ENCODE data around the gene MAP2K7. TPM values are rescaled to one million over a fixed set of nuclear protein-coding genes. Genes with fewer than 3 reads are reported as not detected.
A peak's percentile ranks its signal among the peaks of the same experiment; 100 is the strongest.
"Not testable (repeated sequence)": the region's sequence is repeated elsewhere in the genome, so short reads cannot be mapped to it uniquely, and the experiment has no call there.

Gene MAP2K7
- total and polyA plus RNA-seq, 5 donors, result 23.2 to 32.6 (median 28.4) TPM

DNA sequence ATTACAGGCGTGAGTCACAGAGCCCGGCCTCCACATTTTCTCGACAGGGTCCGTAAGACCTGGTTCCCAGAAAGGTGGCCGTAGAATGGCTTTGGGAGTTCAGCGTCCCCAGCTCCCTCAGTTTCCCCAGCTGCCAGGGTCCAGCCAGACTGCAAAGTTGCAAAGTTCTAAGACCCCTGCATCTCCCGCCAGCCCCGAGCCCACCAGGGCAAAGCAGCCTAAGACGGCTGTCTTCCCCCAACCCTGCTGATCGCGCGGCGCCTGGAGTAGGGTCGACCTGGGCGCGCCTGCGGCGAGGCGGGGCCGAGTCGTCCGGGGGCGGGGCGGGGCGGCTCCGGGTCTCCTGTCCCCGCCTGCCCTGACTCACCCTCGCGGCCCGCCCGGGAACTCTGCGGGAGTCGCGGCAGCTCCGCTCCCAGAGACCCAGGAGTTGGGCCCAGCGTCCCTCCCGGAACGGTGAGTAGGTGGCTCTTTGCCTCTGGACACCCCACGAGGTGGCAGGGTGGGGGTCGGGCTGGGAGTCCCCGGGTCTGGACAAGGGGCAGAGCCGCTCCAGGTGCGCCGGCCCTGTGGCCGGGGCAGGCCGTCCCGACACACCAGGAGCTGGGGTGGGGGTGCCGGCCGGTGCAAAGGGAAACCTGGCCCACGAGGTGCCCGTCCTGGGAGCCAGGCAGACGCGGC lies 15.4 kb upstream of the MAP2K7 start, which contains the start of gene LRRC8E:
Gene LRRC8E, plus strand, starts transcription at position 366 of the 681 bp plus-strand sequence. CDS start 7,094 bp downstream, outside the sequence.
- WGBS, result 10% methylated on average over 53 of the region's 53 CpGs
- Histone ChIP-seq H3K27ac (ENCODE audit: low read length) (no peak within 1 kb of the TSS), H3K27me3 (ENCODE audit: control insufficient read depth, insufficient read depth) (no peaks in the 10 kb centered on the region), H3K4me3 (ENCODE audit: low read length) (peak within 1 kb of the TSS; percentile 38), H3K4me1 (ENCODE audit: control insufficient read depth, insufficient read depth, low read length) (no peaks in the 10 kb centered on the region), H3K9me3 (ENCODE audit: control insufficient read depth, low read length) (no peaks in the 10 kb centered on the region)
- DNase-seq, result peak in 2 of 3 donors; percentile 51 to 78
- intact Hi-C loops (cut with DNase I), result no loop called here
- peak; percentile 86 to 90 for ATAC-seq

DNA sequence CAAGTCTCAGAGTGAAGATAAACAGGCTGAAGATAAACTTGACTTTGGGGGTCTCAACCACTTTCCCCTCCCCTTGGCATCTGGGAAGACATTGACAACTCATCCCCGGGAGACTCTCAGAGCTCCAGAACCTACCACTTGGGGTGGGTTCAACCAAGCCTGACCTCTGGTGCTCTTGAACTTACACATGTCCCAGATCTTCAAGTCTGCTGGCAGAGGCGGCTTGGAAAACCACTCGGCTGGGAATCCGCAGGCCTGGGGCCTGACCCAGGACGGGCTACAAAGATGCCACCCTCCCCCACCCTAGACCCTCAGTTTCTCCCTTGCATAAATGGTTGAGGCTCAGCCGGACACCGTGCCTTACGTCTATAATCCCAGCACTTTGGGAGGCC lies 14.9 kb upstream of the MAP2K7 start:
- 79% methylated on average over 8 of the region's 8 CpGs for WGBS
- H3K4me1 ChIP-seq (ENCODE audit: control insufficient read depth, insufficient read depth, low read length), result no peaks in the 10 kb centered on the region
- H3K9me3 ChIP-seq (ENCODE audit: control insufficient read depth, low read length), result no peaks in the 10 kb centered on the region
- peak overlapping the region; percentile 38 for H3K4me3 ChIP-seq (ENCODE audit: low read length)
- intact Hi-C loops (cut with DNase I), result no loop called here
- DNase-seq, result no peak
- ATAC-seq, result no peak
- no peaks in the 10 kb centered on the region for H3K27me3 ChIP-seq (ENCODE audit: control insufficient read depth, insufficient read depth)
- H3K27ac ChIP-seq (ENCODE audit: low read length), result no peak overlapping the region

DNA sequence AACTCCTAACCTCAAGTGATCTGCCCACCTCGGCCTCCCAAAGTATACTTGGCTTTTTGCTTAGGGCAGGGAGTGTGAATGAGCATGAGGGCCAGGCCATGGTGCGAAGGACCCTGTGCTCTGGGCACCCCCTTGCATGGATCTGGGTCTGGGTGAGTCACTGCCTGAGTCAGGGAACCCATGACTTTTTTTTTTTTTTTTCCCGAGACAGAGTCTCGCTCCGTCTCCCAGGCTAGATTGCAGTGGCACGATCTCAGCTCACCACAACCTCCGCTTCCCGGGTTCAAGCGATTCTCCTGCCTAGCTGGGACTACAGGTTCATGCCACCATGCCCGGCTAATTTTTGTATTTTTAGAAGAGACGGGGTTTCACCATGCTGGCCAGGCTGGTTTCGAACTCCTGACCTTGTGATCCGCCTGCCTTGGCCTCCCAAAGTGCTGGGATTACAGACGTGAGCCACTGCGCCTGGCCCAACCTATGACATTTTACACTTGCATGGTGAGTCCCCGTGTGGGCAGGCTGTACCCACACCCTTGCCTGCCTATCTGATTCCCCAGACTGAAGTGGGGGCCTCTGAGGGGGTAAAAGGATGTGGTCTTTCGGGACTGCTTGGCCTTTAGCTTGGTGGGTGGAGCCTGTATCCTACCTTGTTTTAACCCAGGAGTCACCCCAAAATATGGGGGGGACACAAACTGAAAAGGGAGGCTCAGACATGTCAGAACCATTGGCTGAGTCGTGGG lies 10.1 kb upstream of the MAP2K7 start:
- 78% methylated on average over 18 of the region's 18 CpGs for WGBS
- not testable (repeated sequence) for DNase-seq

DNA sequence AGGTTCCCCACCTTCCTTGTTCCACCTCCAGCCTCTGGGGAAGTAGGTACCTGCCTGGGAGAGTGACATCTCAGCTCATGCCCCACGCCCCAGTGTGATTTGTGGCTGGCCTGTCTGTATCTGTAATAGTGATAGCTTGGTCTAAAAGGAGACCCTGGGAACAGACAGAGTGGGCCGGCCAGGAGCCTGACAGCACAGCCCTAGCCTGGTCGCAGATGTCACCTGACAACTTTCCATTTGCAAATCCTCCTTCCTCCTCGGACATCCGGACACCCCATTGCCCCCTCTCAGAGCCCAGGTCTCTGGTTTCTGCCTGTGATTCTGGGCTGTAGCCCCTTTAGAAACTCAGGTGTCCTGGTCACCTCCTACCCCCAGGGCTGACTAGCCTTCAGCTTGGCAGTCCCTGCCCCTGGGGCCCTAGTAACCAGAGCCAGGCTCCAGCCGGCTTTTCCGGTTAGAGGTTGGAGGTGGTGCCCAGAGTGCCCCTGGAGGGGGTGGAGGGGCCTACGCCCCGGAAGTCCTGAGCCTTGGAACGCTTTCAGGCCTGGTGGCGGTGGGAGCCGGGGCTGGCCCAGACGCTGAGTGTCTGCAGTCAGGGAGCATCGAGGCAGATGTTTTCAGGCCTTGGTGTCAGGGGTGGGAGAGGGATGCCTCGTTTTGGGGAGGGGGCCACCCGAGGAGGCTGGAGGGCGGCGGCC lies 8.9 kb upstream of the MAP2K7 start:
- no peaks in the 10 kb centered on the region for H3K4me1 ChIP-seq (ENCODE audit: control insufficient read depth, insufficient read depth, low read length)
- no peaks in the 10 kb centered on the region for H3K27me3 ChIP-seq (ENCODE audit: control insufficient read depth, insufficient read depth)
- intact Hi-C loops (cut with DNase I), result no loop called here
- no peaks in the 10 kb centered on the region for H3K9me3 ChIP-seq (ENCODE audit: control insufficient read depth, low read length)
- 50% methylated on average over 18 of the region's 18 CpGs for WGBS
- H3K4me3 ChIP-seq (ENCODE audit: low read length), result no peak overlapping the region
- DNase-seq, result no peak
- ATAC-seq, result peak; percentile 32 to 41
- no peak overlapping the region for H3K27ac ChIP-seq (ENCODE audit: low read length)

More for the DNA sequence above, 10.1 kb upstream of the MAP2K7 start:
- H3K27me3 ChIP-seq (ENCODE audit: control insufficient read depth, insufficient read depth); intact Hi-C loops (cut with DNase I); H3K9me3 ChIP-seq (ENCODE audit: control insufficient read depth, low read length); H3K27ac ChIP-seq (ENCODE audit: low read length); H3K4me1 ChIP-seq (ENCODE audit: control insufficient read depth, insufficient read depth, low read length); ATAC-seq; H3K4me3 ChIP-seq (ENCODE audit: low read length): not testable (repeated sequence)

DNA sequence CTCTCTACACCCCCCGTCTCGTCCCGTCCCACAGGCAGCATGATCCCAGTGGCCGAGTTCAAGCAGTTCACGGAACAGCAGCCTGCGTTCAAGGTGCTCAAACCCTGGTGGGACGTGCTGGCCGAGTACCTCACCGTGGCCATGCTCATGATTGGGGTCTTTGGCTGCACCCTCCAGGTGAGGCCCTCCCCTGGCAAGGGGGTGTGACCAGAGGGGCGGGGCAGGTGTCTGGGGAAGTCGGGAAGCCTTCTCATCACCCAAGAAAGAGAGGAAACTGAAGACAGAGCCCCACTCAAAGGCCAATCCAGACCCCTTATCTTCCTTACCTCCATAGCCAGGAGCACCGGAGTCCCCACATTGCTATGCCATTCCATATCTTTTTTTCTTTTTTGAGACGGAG lies 8.1 kb upstream of the MAP2K7 start:
- H3K9me3 ChIP-seq (ENCODE audit: control insufficient read depth, low read length), result no peaks in the 10 kb centered on the region
- H3K27ac ChIP-seq (ENCODE audit: low read length), result no peak overlapping the region
- ATAC-seq (no peak), DNase-seq (no peak)
- H3K4me1 ChIP-seq (ENCODE audit: control insufficient read depth, insufficient read depth, low read length), result no peaks in the 10 kb centered on the region
- no peak overlapping the region for H3K4me3 ChIP-seq (ENCODE audit: low read length)
- intact Hi-C loops (cut with DNase I), result no loop called here
- no peaks in the 10 kb centered on the region for H3K27me3 ChIP-seq (ENCODE audit: control insufficient read depth, insufficient read depth)
- WGBS, result 84% methylated on average over 13 of the region's 13 CpGs

DNA sequence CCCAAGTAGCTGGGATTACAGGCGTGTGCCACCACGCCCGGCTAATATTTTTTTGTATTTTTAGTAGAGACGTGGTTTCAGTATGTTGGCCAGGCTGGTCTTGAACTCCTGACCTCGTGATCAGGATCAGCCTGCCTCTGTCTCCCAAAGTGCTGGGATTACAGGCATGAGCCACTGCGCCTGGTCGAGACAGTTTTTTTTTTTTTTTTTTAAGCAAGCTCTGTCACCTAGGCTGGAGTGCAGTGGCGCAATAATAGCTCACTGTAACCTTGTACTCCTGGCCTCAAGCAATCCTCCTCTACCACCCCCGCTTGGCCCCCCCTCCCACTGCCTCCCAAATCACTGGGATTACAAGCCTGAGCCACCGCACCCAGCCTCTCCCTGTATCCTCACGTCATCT lies 6.4 kb upstream of the MAP2K7 start:
- Histone ChIP-seq H3K4me1 (ENCODE audit: control insufficient read depth, insufficient read depth, low read length) (no peaks in the 10 kb centered on the region), H3K9me3 (ENCODE audit: control insufficient read depth, low read length) (no peaks in the 10 kb centered on the region), H3K27me3 (ENCODE audit: control insufficient read depth, insufficient read depth) (no peaks in the 10 kb centered on the region), H3K4me3 (ENCODE audit: low read length) (no peak overlapping the region), H3K27ac (ENCODE audit: low read length) (no peak overlapping the region)
- intact Hi-C loops (cut with DNase I), result no loop called here
- no peak for ATAC-seq
- WGBS, result 86% methylated on average over 11 of the region's 11 CpGs
- no peak for DNase-seq

DNA sequence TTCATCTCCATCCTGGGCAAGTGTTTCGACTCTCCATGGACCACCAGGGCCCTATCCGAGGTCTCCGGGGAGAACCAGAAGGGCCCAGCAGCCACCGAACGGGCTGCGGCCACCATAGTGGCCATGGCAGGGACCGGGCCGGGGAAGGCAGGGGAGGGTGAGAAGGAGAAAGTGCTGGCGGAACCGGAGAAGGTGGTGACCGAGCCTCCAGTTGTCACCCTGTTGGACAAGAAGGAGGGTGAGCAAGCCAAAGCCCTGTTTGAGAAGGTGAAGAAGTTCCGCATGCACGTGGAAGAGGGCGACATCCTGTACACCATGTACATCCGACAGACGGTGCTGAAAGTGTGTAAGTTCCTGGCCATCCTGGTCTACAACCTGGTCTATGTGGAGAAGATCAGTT lies 4.7 kb upstream of the MAP2K7 start:
- intact Hi-C loops (cut with DNase I), result no loop called here
- no peaks in the 10 kb centered on the region for H3K4me1 ChIP-seq (ENCODE audit: control insufficient read depth, insufficient read depth, low read length)
- H3K27ac ChIP-seq (ENCODE audit: low read length), result no peak overlapping the region
- H3K27me3 ChIP-seq (ENCODE audit: control insufficient read depth, insufficient read depth), result no peaks in the 10 kb centered on the region
- no peaks in the 10 kb centered on the region for H3K9me3 ChIP-seq (ENCODE audit: control insufficient read depth, low read length)
- no peak for DNase-seq
- WGBS, result 95% methylated on average over 16 of the region's 16 CpGs
- no peak for ATAC-seq
- H3K4me3 ChIP-seq (ENCODE audit: low read length), result no peak overlapping the region

DNA sequence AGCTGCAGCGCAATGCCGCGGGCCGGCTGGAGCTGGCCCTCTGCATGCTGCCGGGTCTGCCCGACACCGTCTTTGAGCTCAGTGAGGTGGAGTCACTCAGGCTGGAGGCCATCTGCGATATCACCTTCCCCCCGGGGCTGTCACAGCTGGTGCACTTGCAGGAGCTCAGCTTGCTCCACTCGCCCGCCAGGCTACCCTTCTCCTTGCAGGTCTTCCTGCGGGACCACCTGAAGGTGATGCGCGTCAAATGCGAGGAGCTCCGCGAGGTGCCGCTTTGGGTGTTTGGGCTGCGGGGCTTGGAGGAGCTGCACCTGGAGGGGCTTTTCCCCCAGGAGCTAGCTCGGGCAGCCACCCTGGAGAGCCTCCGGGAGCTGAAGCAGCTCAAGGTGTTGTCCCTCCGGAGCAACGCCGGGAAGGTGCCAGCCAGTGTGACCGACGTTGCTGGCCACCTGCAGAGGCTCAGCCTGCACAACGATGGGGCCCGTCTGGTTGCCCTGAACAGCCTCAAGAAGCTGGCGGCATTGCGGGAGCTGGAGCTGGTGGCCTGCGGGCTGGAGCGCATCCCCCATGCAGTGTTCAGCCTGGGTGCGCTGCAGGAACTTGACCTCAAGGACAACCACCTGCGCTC lies 3.8 kb upstream of the MAP2K7 start:
- Histone ChIP-seq H3K9me3 (ENCODE audit: control insufficient read depth, low read length) (no peaks in the 10 kb centered on the region), H3K27me3 (ENCODE audit: control insufficient read depth, insufficient read depth) (no peaks in the 10 kb centered on the region), H3K27ac (ENCODE audit: low read length) (no peak overlapping the region), H3K4me3 (ENCODE audit: low read length) (no peak overlapping the region), H3K4me1 (ENCODE audit: control insufficient read depth, insufficient read depth, low read length) (peaks cover 4% of the 10 kb centered on the region)
- no peak for ATAC-seq
- intact Hi-C loops (cut with DNase I), result no loop called here
- 86% methylated on average over 34 of the region's 34 CpGs for WGBS
- DNase-seq, result peak in 1 of 3 donors; percentile 57

DNA sequence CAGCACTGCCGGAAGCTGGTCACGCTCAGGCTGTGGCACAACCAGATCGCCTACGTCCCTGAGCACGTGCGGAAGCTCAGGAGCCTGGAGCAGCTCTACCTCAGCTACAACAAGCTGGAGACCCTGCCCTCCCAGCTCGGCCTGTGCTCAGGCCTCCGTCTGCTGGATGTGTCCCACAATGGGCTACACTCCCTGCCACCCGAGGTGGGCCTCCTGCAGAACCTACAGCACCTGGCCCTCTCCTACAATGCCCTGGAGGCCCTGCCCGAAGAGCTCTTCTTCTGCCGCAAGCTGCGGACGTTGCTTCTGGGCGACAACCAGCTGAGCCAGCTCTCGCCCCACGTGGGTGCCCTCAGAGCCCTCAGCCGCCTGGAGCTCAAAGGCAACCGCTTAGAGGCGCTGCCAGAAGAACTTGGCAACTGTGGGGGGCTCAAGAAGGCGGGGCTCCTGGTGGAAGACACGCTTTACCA lies 3.2 kb upstream of the MAP2K7 start:
- ATAC-seq (no peak), DNase-seq (peak in 1 of 3 donors; percentile 55)
- H3K27ac ChIP-seq (ENCODE audit: low read length), result no peak overlapping the region
- WGBS, result 78% methylated on average over 21 of the region's 21 CpGs
- peaks cover 5% of the 10 kb centered on the region for H3K4me1 ChIP-seq (ENCODE audit: control insufficient read depth, insufficient read depth, low read length)
- H3K27me3 ChIP-seq (ENCODE audit: control insufficient read depth, insufficient read depth), result no peaks in the 10 kb centered on the region
- H3K9me3 ChIP-seq (ENCODE audit: control insufficient read depth, low read length), result no peaks in the 10 kb centered on the region
- no peak overlapping the region for H3K4me3 ChIP-seq (ENCODE audit: low read length)
- intact Hi-C loops (cut with DNase I), result no loop called here

- H3K9me3 ChIP-seq (ENCODE audit: control insufficient read depth, low read length), result no peaks in the 10 kb centered on the region
- peaks cover 5% of the 10 kb centered on the region for H3K4me1 ChIP-seq (ENCODE audit: control insufficient read depth, insufficient read depth, low read length)
- ATAC-seq (no peak), DNase-seq (no peak)
- WGBS, result 66% methylated on average over 3 of the region's 3 CpGs
- intact Hi-C loops (cut with DNase I), result no loop called here
- H3K27me3 ChIP-seq (ENCODE audit: control insufficient read depth, insufficient read depth), result no peaks in the 10 kb centered on the region
- no peak overlapping the region for H3K27ac ChIP-seq (ENCODE audit: low read length)
- H3K4me3 ChIP-seq (ENCODE audit: low read length), result no peak overlapping the region
These were observed 2.7 kb upstream of the MAP2K7 start for GRCh38 chr19:7900931-7901330.

Data from right cardiac atrium (tissue), 5 donors.